Adipocyte (in vitro differentiated cells): ENCODE data around the gene GRK1.
"Not testable (repeated sequence)": the region's sequence is repeated elsewhere in the genome, so short reads cannot be mapped to it uniquely, and the experiment has no call there.

Experiments used
- DNase-seq: peaks from one replicate; pipeline ENCODE4 v3.0.0-alpha.2; 2015; ENCODE audit warnings: low read depth
- H3K27me3 ChIP-seq: replicated peaks from 2 replicates; pipeline ENCODE4 v1.7.0; 2013; ENCODE audit warnings: mild to moderate bottlenecking, low read length, moderate library complexity; ENCODE audit not compliant: control insufficient read depth, insufficient read depth
- H3K36me3 ChIP-seq: 2 replicates; pipeline ENCODE4 v1.7.0; 2013; ENCODE audit warnings: low read length, mild to moderate bottlenecking, moderate library complexity; ENCODE audit not compliant: control insufficient read depth, insufficient read depth, severe bottlenecking
- H3K4me1 ChIP-seq: 2 replicates; pipeline ENCODE4 v1.7.0; 2013; ENCODE audit warnings: mild to moderate bottlenecking, low read length, moderate library complexity; ENCODE audit not compliant: control insufficient read depth, insufficient read depth
- H3K4me3 ChIP-seq: 2 replicates; pipeline ENCODE4 v1.7.0; 2013; ENCODE audit warnings: mild to moderate bottlenecking, low read length, moderate library complexity
- H3K9ac ChIP-seq: 2 replicates; pipeline ENCODE4 v1.7.0; 2013; ENCODE audit warnings: mild to moderate bottlenecking, low read length, moderate library complexity
- H3K9me3 ChIP-seq: 2 replicates; pipeline ENCODE4 v1.7.0; 2013; ENCODE audit warnings: mild to moderate bottlenecking, low read length, moderate library complexity; ENCODE audit not compliant: control insufficient read depth

Gene GRK1

DNA sequence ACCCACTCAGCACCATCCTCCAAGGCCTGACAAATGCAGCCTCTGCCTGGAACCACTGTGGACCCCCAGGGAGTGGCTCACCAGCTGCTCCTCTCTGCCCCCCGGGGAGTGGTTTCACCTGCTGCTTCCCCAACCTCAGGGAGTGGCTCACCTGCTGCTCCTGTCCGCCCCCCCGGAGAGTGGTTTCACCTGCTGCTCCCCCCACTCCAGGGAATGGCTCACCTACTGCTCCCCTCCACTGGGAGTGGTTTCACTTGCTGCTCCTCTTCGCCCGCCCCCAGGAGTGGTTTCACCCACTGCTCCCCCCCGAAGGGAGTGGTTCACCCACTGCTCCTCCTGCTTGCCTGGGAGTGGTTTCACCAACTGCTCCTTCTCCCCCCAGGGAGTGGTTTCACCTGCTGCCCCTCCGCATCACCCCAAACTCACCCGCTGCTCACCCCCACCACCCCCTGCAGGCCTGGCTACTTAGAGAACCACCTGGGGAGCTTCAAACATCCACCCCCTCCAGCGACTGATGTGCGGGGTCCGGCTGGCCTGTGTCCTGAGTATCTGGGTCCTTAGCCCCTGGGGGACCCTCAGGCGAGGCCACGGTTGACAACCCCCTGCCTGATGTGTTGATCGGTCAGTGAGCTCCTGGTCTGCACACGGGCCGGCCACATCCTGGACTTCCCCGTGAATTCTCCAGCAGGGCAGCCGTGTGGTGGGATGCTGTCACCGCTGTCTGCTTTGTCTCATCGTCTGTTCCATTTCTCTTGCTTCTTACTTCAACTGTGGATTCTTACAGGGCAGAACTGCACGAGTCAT is 77.4 kb downstream of the GRK1 start:
- peaks cover 9% of the 10 kb centered on the region for H3K4me1 ChIP-seq
- H3K36me3 ChIP-seq: no peaks in the 10 kb centered on the region
- no peak overlapping the region for H3K9ac ChIP-seq
- no peak overlapping the region for H3K4me3 ChIP-seq
- no peak for DNase-seq
- H3K9me3 ChIP-seq: no peaks in the 10 kb centered on the region
- H3K27me3 ChIP-seq: peaks cover 22% of the 10 kb centered on the region

- Histone ChIP-seq H3K9me3 (no peaks in the 10 kb centered on the region), H3K9ac (no peak overlapping the region)
Measured at GRCh38 chr13:113745059-113745458, 78.0 kb downstream of the GRK1 start.

DNA sequence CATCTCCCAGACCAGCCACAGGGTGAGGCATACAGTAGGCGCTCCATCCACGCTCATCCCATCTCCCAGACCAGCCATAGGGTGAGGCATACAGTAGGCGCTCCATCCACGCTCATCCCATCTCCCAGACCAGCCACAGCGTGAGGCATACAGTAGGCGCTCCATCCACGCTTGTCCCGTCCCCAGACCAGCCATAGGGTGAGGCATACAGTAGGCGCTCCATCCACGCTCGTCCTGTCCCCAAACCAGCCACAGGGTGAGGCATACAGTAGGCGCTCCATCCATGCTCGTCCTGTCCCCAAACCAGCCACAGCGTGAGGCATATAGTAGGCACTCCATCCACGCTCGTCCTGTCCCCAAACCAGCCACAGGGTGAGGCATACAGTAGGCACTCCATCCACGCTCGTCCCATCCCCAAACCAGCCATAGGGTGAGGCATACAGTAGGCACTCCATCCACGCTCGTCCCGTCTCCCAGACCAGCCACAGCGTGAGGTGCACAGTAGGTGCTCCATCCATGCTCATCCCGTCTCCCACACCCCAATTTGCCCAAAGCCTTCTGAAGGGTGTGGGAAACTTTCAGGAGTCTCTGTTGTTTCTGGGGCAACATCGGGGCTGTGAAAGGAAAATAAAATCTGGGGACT is 78.6 kb downstream of the GRK1 start:
- H3K27me3 ChIP-seq: peaks cover 24% of the 10 kb centered on the region
- not testable (repeated sequence) for DNase-seq, H3K9me3 ChIP-seq, H3K4me1 ChIP-seq, H3K36me3 ChIP-seq, H3K4me3 ChIP-seq, H3K9ac ChIP-seq

More at GRCh38 chr13:113745059-113745458, 78.0 kb downstream of the GRK1 start:
- H3K27me3 ChIP-seq: peaks cover 24% of the 10 kb centered on the region
- no peaks in the 10 kb centered on the region for H3K36me3 ChIP-seq
- H3K4me3 ChIP-seq: no peak overlapping the region
- DNase-seq: no peak
- peaks cover 9% of the 10 kb centered on the region for H3K4me1 ChIP-seq

DNA sequence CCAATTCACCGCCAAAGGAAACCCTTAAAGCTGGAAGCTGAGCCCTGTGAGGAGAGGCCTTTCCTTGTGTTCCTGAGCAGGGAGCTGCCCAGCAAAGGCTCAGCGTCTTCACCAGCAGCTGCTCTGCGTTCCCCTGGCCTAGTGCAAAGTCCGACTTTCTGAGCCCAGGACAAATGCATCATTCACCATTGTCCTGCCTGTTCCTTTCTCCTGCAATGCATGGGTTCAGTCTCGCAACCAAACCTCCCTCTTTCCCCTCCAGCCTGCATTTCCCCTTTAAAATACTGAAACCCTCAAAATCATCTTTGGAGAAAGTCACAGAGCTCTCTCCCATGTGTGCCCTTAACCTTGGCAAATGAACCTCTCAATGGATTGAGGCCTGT is 79.1 kb downstream of the GRK1 start:
- no peak for DNase-seq
- peaks cover 24% of the 10 kb centered on the region for H3K27me3 ChIP-seq
- H3K9me3 ChIP-seq: no peaks in the 10 kb centered on the region
- H3K4me3 ChIP-seq: no peak overlapping the region
- H3K36me3 ChIP-seq: no peaks in the 10 kb centered on the region
- peaks cover 9% of the 10 kb centered on the region for H3K4me1 ChIP-seq
- H3K9ac ChIP-seq: no peak overlapping the region

DNA sequence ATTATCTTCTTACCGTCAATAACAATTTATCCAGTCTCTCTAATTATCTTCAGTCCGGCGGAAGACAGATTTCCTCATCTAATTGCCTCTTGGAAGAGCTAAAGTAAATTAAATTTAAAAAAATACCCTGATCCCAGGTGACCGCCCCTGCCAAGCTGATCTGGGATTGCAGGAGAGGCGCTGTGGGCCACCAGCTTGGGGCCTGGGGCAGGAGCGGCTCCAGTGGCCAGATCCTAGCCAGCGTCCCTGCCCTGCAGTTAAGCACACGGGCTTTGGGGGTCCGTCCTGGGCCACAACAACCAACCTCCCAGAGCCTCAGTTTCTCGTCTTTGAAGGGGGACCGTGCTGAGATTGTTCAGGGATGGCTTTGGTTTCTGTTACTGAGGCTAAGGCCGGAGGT is 79.7 kb downstream of the GRK1 start:
- DNase-seq: no peak

DNA sequence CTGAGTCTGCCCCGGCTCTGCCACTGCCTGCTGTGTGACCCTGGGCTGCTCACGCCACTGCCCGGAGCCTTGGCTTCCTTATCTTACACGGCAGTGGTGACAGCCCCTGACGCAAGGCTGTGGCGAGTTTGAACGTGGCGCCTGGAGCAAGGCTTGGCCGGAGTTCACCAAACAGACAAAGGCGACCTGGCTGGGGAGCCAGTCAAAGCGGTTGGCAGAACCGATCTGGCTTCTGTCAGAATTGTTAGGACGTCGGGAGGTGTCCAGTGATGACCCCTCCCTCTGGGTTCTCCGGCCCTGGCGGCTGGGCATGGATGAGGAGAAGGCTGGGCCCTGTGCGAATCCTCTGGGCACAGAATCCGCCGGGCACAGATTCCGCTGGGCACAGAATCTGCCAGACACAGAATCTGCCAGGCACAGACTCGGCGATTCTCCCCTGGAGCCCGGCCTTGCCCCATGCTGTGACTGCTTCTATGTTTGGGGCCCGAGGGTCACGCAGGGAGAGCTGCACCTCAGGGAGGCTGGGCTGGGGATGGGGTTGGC is 80.3 kb downstream of the GRK1 start:
- Histone ChIP-seq H3K36me3 (no peaks in the 10 kb centered on the region), H3K27me3 (peaks cover 24% of the 10 kb centered on the region), H3K9ac (no peak overlapping the region), H3K4me1 (peaks cover 3% of the 10 kb centered on the region), H3K4me3 (no peak overlapping the region), H3K9me3 (no peaks in the 10 kb centered on the region)
- DNase-seq: no peak

More for the DNA sequence above, 79.7 kb downstream of the GRK1 start:
- Histone ChIP-seq H3K9ac (no peak overlapping the region), H3K36me3 (no peaks in the 10 kb centered on the region), H3K27me3 (peaks cover 24% of the 10 kb centered on the region), H3K4me1 (peaks cover 9% of the 10 kb centered on the region), H3K9me3 (no peaks in the 10 kb centered on the region), H3K4me3 (no peak overlapping the region)

DNA sequence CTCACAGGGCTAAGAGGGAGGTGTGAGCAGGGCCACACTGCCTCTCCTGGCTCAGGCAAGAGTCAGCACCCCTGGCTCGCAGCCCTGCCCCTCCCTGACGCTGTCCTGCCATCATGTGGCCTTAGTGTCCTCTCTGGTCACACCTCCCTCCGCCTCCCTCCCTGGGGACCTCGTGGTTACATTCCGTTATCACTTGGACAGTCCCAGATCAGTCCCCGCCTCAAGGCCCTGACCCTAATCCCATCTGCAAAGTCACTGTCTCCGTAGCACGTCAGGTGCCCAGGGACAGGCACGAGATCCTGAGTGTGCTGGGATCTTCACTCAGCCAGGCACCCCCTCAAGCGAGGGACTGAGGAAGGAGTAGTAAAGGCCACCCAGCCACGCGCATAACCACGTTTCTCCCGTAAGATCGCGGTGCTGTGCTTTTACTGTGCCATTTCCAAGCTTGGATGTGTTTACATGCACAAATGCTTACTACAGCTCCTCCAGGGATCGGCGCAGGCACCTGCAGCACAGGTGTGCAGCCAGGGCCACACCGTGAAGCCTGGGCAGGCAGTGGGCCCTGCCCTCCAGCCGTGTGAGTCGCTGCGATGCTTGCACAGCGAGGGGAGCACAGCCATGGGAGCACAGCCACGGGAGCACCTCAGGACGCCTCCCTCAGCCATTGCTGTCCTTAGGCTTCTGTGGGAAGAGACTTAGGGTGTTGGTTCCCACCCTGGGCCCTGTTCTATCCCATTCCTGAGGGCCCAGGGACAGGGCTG is 81.3 kb downstream of the GRK1 start:
- peaks cover 30% of the 10 kb centered on the region for H3K27me3 ChIP-seq
- H3K9ac ChIP-seq: no peak overlapping the region
- no peak overlapping the region for H3K4me3 ChIP-seq
- no peak for DNase-seq
- H3K9me3 ChIP-seq: no peaks in the 10 kb centered on the region
- H3K4me1 ChIP-seq: no peaks in the 10 kb centered on the region
- no peaks in the 10 kb centered on the region for H3K36me3 ChIP-seq

- peaks cover 32% of the 10 kb centered on the region for H3K27me3 ChIP-seq
- no peaks in the 10 kb centered on the region for H3K9me3 ChIP-seq
- no peaks in the 10 kb centered on the region for H3K4me1 ChIP-seq
- DNase-seq: no peak
- no peak overlapping the region for H3K4me3 ChIP-seq
- no peaks in the 10 kb centered on the region for H3K36me3 ChIP-seq
- no peak overlapping the region for H3K9ac ChIP-seq
Measured at GRCh38 chr13:113748862-113749451, 81.9 kb downstream of the GRK1 start.

DNA sequence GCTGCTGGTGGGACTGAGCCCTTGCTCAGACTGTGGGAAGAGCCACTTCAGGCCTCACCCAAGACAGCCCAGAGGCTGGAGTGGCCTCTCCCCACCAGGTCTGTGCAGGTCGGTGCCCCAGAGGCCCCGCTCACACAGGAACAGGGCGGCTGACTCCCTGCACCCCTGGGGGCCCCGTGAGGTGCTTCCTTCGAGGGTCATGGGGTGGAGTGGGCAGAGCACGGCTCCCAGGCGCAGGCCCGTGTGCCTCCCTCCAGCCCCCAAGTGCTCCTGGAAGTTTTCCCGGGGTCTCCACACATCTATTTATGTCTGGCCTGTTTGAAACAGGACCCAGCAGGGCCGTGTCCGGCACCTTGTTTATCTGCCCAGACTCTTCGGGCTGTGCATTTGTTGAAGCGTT is 82.5 kb downstream of the GRK1 start:
- Histone ChIP-seq H3K27me3 (peaks cover 32% of the 10 kb centered on the region), H3K36me3 (no peaks in the 10 kb centered on the region), H3K9me3 (no peaks in the 10 kb centered on the region), H3K4me3 (no peak overlapping the region), H3K4me1 (no peaks in the 10 kb centered on the region), H3K9ac (no peak overlapping the region)
- DNase-seq: no peak

- peaks cover 28% of the 10 kb centered on the region for H3K27me3 ChIP-seq
- H3K9ac ChIP-seq: no peak overlapping the region
- no peaks in the 10 kb centered on the region for H3K9me3 ChIP-seq
- H3K4me1 ChIP-seq: no peaks in the 10 kb centered on the region
- no peak for DNase-seq
- no peak overlapping the region for H3K4me3 ChIP-seq
- H3K36me3 ChIP-seq: no peaks in the 10 kb centered on the region
Measured at GRCh38 chr13:113749967-113750366, 82.9 kb downstream of the GRK1 start.
